Heart right ventricle (tissue), 16 donors: Measurements from ENCODE around the gene IPO5. TPM values are rescaled to one million over a fixed set of nuclear protein-coding genes. Genes with fewer than 3 reads are reported as not detected.
"Not testable (repeated sequence)": the region's sequence is repeated elsewhere in the genome, so short reads cannot be mapped to it uniquely, and the experiment has no call there.

Experiments
- ATAC-seq, 8 donors: fragments of 200-7000 bp; cut with Tn5 transposase; one replicate each; pipeline ENCODE4 v1.9.1; 2020; ENCODE audit warnings: mild to moderate bottlenecking in 8 of 8, moderate library complexity in 8 of 8, moderate number of reproducible peaks in 1 of 8
- DNase-seq, 2 donors: peaks; one replicate each; pipeline ENCODE4 v3.0.0-alpha.2; 2020
- H3K27ac ChIP-seq, 10 donors: fragments of 200-600 bp; sonication (generic) in 2 of 10; one replicate each; pipeline versions ENCODE4 v1.5.0 to v1.8.0; 2020 to 2022; ENCODE audit warnings: mild to moderate bottlenecking in 3 of 10
- H3K27me3 ChIP-seq, 7 donors: fragments of 200-600 bp; one replicate each; pipeline ENCODE4 v1.8.0; 2021 to 2022; ENCODE audit warnings: mild to moderate bottlenecking in 2 of 7
- H3K36me3 ChIP-seq, 9 donors: fragments of 200-600 bp; sonication (generic) in 1 of 9; one replicate each; pipeline versions ENCODE4 v1.5.0 to v1.8.0; 2020 to 2022; ENCODE audit warnings: mild to moderate bottlenecking in 2 of 9
- H3K4me1 ChIP-seq, 9 donors: fragments of 200-600 bp; sonication (generic) in 1 of 9; one replicate each; pipeline versions ENCODE4 v1.5.0 to v1.8.0; 2020 to 2022; ENCODE audit warnings: mild to moderate bottlenecking in 4 of 9
- H3K4me3 ChIP-seq, 10 donors: fragments of 200-600 bp; sonication (generic) in 2 of 10; one replicate each; pipeline versions ENCODE4 v1.5.0 to v1.8.0; 2020 to 2022; ENCODE audit warnings: mild to moderate bottlenecking in 7 of 10, moderate library complexity in 2 of 10
- H3K9me3 ChIP-seq, 11 donors: fragments of 200-600 bp in 10 of 11; sonication (generic) in 2 of 11; one replicate each; pipeline versions ENCODE4 v1.5.0 to v1.8.0; 2013 to 2022; ENCODE audit warnings: mild to moderate bottlenecking in 2 of 11, control low read depth in 1 of 11, moderate library complexity in 1 of 11
- WGBS, 2 donors: extraction: QIAGEN DNeasy Blood & Tissue Kit; methylation state at CpG; one replicate each; pipeline ENCODE4 v1.1.7; 2013; ENCODE audit warnings: inconsistent platforms in 1 of 2; 5-methylcytosine and 5-hydroxymethylcytosine counted together
- intact Hi-C, 10 donors: fragments of 100-400 bp; cut with DNase I; formaldehyde crosslinking; loops; one replicate each; pipeline versions ENCODE4 v1.11.1 to v1.14.2; 2022
- polyA plus RNA-seq, 2 donors: library from polyadenylated mRNA; stranded (reverse); fragments of 200-250 nt; gene quantifications; one replicate each; pipeline ENCODE4 v1.2.3, GENCODE V29; 2013
- total RNA-seq, 10 donors: library from RNA; stranded (reverse); fragmentation: NEBNext Ultra II Directional in 3 of 10; extraction: Animal tissue kit (Norgen Biotek cat#: 25700) in 3 of 10; gene quantifications; one replicate each; pipeline versions ENCODE4 v1.2.1 to v1.2.4, GENCODE V29; 2021 to 2023
- TF ChIP-seq, protein P1 (sequence below), 9 donors: fragments of 200-600 bp; sonication (generic) in 2 of 9; IDR thresholded peaks; one replicate each; pipeline versions ENCODE4 v1.5.0 to v1.8.0; 2021 to 2022; ENCODE audit warnings: antibody characterized with exemption in 9 of 9, mild to moderate bottlenecking in 5 of 9, moderate library complexity in 1 of 9
- donor health status: Arrhythmogenic right ventricular cardiomyopathy.
- donor health status: ischemic (EF 13 %, LVEDD 7.1; RV severe dilation, severe dysfunction).
- donor health status: healthy with polysubstance abuse.
- donor health status: DM: no; HTN: yes; CAD: no.
- donor health status: DM: no; HTN: no; CAD: no.
- donor health status: ischemic (EF 25% LVEDD 6.9; RV normal size, moderate dysfunction).
- donor health status: ischemic (EF 25% LVEDD 5.7; RV mildly dilated, moderate dysfunction).
- donor health status: healthy.
- donor health status: DM: yes; HTN: yes; CAD: no.
- donor health status: Ischemic cardiomyopathy.
- donor health status: ischemic (EF 35%, LVEDD 5.7; RV mildly dilated, moderate dysfunction).
- donor health status: nonischemic (EF 11% LVEDD 7.7; RV severe dilation, severe dysfunction).
- donor health status: DM: yes; HTN: yes; CAD: no.
- donor health status: PGD.
- donor health status: ischemic (EF 29% LVEDD 5.4; RV normal size, mild dysfunction).
- donor health status: nonischemic (EF 23%, LVEDD 6.1; RV moderate dilation, normal function).

The IPO5 gene
- total and polyA plus RNA-seq, 12 donors = 17.0 to 149 (median 115) TPM

DNA sequence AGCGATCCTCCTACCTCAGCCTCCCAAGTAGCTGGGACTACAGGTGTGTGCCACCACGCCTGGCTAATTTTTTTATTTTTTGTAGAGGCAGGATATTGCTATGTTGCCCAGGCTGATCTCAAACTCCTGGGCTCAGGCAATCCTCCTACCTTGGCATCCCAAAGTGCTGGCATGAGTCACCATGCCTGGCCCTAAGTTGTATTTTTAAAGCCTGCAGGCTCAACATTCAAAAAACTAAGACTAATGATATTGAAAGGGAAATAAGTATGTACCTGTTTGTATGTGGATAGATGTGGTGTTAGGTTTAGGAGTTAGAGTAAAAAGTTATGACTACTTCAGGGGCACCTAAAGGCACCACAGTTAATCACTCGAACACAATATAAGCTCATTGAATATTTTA lies 5.4 kb upstream of the IPO5 start:
- Histone ChIP-seq H3K9me3 (no peaks in the 10 kb centered on the region), H3K4me3 (no peak overlapping the region), H3K27me3 (no peaks in the 10 kb centered on the region), H3K4me1 (no peaks in the 10 kb centered on the region), H3K27ac (no peak overlapping the region), H3K36me3 (no peaks in the 10 kb centered on the region)
- DNase-seq = no peak
- TF ChIP-seq, protein P1, sequence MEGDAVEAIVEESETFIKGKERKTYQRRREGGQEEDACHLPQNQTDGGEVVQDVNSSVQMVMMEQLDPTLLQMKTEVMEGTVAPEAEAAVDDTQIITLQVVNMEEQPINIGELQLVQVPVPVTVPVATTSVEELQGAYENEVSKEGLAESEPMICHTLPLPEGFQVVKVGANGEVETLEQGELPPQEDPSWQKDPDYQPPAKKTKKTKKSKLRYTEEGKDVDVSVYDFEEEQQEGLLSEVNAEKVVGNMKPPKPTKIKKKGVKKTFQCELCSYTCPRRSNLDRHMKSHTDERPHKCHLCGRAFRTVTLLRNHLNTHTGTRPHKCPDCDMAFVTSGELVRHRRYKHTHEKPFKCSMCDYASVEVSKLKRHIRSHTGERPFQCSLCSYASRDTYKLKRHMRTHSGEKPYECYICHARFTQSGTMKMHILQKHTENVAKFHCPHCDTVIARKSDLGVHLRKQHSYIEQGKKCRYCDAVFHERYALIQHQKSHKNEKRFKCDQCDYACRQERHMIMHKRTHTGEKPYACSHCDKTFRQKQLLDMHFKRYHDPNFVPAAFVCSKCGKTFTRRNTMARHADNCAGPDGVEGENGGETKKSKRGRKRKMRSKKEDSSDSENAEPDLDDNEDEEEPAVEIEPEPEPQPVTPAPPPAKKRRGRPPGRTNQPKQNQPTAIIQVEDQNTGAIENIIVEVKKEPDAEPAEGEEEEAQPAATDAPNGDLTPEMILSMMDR (IDR thresholded peaks at IDR 0.05) = no peak
- ATAC-seq = no peak
- intact Hi-C loops = no loop called here
- 95 to 97% methylated on average over 3 of the region's 3 CpGs for WGBS, 2 donors

DNA sequence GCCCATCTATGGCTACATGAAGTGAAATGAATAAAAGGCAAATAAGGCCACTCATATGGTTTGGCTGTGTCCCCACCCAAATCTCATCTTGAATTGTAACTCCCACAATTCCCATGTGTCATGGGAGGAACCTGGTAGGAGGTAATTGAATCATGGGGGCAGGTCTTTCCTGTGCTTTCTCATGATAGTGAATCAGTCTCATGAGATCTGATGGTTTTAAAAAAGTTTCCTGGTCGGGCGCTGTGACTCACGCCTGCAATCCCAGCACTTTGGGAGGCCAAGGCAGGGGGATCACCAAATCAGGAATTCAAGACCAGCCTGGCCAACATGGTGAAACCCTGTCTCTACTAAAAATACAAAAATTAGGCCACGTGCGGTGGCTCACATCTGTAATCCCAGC lies 4.2 kb upstream of the IPO5 start:
- intact Hi-C loops, H3K9me3 ChIP-seq, H3K36me3 ChIP-seq, H3K27ac ChIP-seq, H3K4me3 ChIP-seq, DNase-seq, H3K27me3 ChIP-seq, ATAC-seq, H3K4me1 ChIP-seq: not testable (repeated sequence)
- WGBS, 2 donors = 94% methylated on average over 5 of the region's 5 CpGs

DNA sequence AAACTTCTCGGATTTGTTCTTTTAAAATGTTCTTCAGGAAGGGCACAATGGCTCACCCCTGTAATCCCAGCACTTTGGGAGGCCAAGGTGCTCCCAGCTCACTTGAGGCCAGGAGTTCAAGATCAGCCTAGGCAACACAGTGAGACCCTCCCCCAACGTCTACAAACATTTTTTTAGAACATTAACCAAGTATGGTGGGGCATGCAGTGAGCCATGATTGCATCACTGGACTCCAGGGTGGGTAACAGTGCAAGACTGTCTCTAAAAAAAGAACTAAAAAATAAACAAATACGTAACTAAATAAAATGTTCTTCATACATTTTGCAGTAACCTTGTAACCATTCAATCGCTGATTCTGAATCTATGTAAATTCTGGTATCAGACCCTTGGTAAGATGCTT lies 2.1 kb upstream of the IPO5 start:
- DNase-seq = no peak
- no peak for ATAC-seq
- no peak overlapping the region for H3K27ac ChIP-seq
- no peak overlapping the region for H3K4me3 ChIP-seq
- no peaks in the 10 kb centered on the region for H3K9me3 ChIP-seq
- no peaks in the 10 kb centered on the region for H3K36me3 ChIP-seq
- no peaks in the 10 kb centered on the region for H3K27me3 ChIP-seq
- intact Hi-C loops = no loop called here
- TF ChIP-seq, protein P1 (IDR thresholded peaks at IDR 0.05) = no peak
- no peaks in the 10 kb centered on the region for H3K4me1 ChIP-seq
- 87 to 89% methylated on average over 4 of the region's 4 CpGs for WGBS, 2 donors

DNA sequence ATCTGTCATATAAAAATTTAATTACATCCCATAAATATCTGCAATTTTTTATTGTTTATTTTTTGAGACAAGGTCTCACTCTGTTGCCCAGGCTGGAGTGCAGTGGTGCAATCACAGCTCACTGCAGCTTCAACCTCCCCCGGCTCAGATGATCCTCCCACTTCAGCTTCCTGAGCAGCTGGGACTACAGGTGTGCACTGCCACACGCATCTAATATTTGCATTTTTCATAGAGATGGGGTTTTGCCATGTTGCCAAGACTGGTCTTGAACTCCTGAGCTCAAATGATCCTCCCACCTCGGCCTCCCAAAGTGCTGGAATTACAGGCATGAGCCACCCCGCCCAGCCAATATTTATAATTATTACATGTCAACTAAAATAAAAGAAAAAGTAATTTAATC lies 644 bp upstream of the IPO5 start:
- intact Hi-C loops, H3K4me1 ChIP-seq, ATAC-seq, H3K27me3 ChIP-seq, H3K27ac ChIP-seq, H3K4me3 ChIP-seq, H3K36me3 ChIP-seq, DNase-seq, H3K9me3 ChIP-seq: not testable (repeated sequence)
- WGBS, 2 donors = 82 to 87% methylated on average over 4 of the region's 4 CpGs

DNA sequence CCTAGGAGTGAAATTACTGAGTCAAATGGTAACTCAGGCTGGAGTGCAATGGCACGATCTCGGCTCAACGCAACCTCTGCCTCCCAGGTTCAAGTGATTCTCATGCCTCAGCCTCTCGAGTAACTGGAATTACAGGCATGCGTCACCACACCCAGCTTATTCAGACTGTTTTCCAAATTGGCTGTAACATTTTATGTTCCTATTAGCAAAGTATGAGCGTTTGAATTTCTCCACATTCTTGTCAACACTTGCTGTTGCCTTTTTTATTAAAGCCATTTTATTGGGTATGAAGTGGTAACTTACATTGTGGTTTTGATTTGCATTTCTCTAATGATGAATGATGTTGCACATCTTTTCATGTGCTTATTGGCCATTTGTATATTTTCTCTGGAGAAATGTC lies 7.9 kb downstream of the IPO5 start:
- no peaks in the 10 kb centered on the region for H3K36me3 ChIP-seq
- no peak overlapping the region for H3K4me3 ChIP-seq
- H3K9me3 ChIP-seq = no peaks in the 10 kb centered on the region
- DNase-seq (no peak), ATAC-seq (no peak)
- no peak overlapping the region for H3K27ac ChIP-seq
- no peaks in the 10 kb centered on the region for H3K4me1 ChIP-seq
- TF ChIP-seq, protein P1 (IDR thresholded peaks at IDR 0.05) = no peak
- H3K27me3 ChIP-seq = no peaks in the 10 kb centered on the region
- 91 to 92% methylated on average over 6 of the region's 6 CpGs for WGBS, 2 donors
- intact Hi-C loops = no loop called here

DNA sequence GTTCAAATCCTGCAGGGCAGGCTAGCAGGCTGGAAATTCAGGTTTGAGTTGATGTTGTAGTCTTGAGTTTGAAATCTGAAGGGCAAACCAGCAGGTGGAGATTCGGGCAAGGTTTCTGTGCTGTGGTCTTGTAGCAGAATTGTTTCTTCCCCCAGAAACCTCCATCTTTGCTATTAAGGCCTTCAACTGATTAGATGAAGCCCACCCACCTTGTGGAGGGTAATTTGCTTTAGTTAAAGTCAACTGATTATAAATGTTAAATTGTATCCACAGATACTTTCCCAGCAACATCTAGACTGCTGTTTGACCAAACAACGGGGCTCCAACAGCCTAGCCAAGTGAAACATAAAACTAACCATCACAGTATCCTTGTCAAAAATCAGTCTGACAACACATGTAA lies 9.4 kb downstream of the IPO5 start:
- WGBS, 2 donors = 92 to 93% methylated on average over 2 of the region's 2 CpGs
- Histone ChIP-seq H3K27me3 (no peaks in the 10 kb centered on the region), H3K27ac (no peak overlapping the region), H3K36me3 (no peaks in the 10 kb centered on the region), H3K4me3 (no peak overlapping the region), H3K9me3 (no peaks in the 10 kb centered on the region), H3K4me1 (no peaks in the 10 kb centered on the region)
- ATAC-seq = no peak
- DNase-seq = no peak
- intact Hi-C loops = no loop called here
- TF ChIP-seq, protein P1 (IDR thresholded peaks at IDR 0.05) = no peak
